Neuron (in vitro differentiated cells): ENCODE measurements around the gene CMTM3.
"Not testable (repeated sequence)": the region's sequence is repeated elsewhere in the genome, so short reads cannot be mapped to it uniquely, and the experiment has no call there.

Source experiments
- H2AFZ ChIP-seq: one replicate; pipeline ENCODE4 v1.6.1; 2013; ENCODE audit warnings: low read depth, mild to moderate bottlenecking, inconsistent platforms, low read length, moderate library complexity
- H3K27me3 ChIP-seq: one replicate; pipeline ENCODE4 v1.6.1; 2013; ENCODE audit warnings: low read length; ENCODE audit not compliant: insufficient read depth
- H3K36me3 ChIP-seq: one replicate; pipeline ENCODE4 v1.6.1; 2013; ENCODE audit warnings: low read length; ENCODE audit not compliant: insufficient read depth
- H3K4me1 ChIP-seq: one replicate; pipeline ENCODE4 v1.6.1; 2013; ENCODE audit warnings: low read length; ENCODE audit not compliant: insufficient read depth
- H3K4me3 ChIP-seq: 2 replicates; pipeline ENCODE4 v1.5.1; 2013; ENCODE audit warnings: mild to moderate bottlenecking, low read length, moderate library complexity
- H3K9me3 ChIP-seq: one replicate; pipeline ENCODE4 v1.6.1; 2013; ENCODE audit warnings: low read length

Gene CMTM3

DNA sequence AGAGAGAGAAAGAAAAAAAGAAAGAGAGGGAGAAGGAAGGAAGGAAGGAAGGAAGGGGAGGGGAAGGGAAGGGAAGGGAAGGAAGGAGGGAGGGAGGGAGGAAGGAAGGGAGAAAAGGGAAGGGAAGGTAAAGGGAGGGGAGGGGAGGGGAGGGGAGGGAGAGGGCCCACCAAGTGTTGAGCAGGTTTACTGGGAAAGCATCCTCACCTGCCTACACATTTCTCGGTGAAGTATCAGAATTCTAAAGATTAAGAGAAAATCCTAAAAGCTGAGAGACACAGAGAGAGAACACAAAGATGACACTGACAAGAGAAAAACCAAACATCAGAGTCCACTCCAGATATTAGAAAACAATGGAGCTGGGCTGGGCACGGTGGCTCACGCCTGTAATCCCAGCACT, 12.3 kb upstream of the CMTM3 start:
- no peaks in the 10 kb centered on the region for H3K36me3 ChIP-seq
- no peaks in the 10 kb centered on the region for H3K9me3 ChIP-seq
- H3K4me3 ChIP-seq, result no peak overlapping the region
- no peaks in the 10 kb centered on the region for H3K4me1 ChIP-seq
- no peaks in the 10 kb centered on the region for H3K27me3 ChIP-seq
- no peak overlapping the region for H2AFZ ChIP-seq

DNA sequence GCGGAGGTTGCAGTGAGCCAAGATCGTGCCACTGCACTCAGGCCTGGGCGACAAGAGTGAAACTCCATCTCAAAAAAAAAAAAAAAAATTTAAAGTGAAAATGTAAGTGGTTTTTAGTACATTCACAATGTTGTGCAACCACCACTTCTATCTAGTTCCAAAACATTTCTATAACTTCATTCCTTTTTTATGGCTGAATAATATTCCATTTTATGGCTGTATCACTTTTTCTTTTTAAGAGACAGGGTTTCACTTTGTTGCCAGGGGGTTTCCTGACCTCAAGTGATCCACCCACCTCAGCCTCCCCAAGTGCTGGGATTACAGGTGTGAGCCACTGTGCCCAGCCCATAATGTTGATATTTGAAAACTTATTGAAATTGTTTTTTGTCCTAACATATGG, 11.7 kb upstream of the CMTM3 start:
- H3K27me3 ChIP-seq, result no peaks in the 10 kb centered on the region
- H3K4me3 ChIP-seq, result no peak overlapping the region
- H2AFZ ChIP-seq, result no peak overlapping the region
- H3K36me3 ChIP-seq, result no peaks in the 10 kb centered on the region
- H3K4me1 ChIP-seq, result no peaks in the 10 kb centered on the region
- no peaks in the 10 kb centered on the region for H3K9me3 ChIP-seq

DNA sequence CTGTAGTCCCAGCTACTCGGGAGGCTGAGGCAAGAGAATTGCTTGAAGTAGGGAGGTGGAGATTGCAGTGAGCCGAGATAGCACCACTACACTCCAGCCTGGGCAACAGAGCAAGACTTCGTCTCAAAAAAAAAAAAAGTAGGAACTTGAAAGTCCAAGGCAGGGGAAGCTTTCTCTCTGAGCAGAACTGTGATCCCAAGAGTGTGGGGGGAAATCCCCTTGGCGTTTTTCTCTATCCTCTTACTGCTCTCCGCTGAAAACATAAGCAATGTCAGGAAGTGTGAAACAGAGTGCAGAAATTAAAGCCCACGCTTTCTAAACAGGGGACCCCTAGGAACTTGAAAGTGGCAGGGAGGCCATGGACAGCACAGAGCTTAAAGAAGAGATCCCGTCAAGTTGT, 9.8 kb upstream of the CMTM3 start:
- Histone ChIP-seq H2AFZ (no peak overlapping the region), H3K36me3 (no peaks in the 10 kb centered on the region), H3K9me3 (no peaks in the 10 kb centered on the region), H3K4me3 (no peak overlapping the region), H3K4me1 (no peaks in the 10 kb centered on the region), H3K27me3 (no peaks in the 10 kb centered on the region)

DNA sequence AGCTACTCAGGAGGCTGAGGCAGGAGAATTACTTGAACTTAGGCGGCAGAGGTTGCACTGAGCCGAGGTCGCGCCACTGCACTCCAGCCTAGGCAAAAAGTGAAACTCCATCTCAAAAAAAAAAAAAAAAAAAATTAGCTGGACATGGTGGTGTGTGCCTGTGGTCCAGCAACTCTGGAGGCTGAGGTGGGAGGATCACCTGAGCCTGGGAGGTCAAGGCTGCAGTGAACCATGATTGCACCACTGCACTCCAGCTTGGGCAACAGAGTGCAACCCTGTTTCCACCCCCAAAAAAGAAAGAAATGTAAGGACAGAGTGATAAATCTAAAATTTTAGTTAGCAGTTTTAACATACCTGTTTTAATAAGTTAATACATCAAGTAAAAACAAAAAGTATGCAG, 7.9 kb upstream of the CMTM3 start:
- not testable (repeated sequence) for H2AFZ ChIP-seq, H3K4me3 ChIP-seq, H3K27me3 ChIP-seq

GRCh38 chr16:66596986-66597848, 7.3 kb upstream of the CMTM3 start:
- no peaks in the 10 kb centered on the region for H3K9me3 ChIP-seq
- no peaks in the 10 kb centered on the region for H3K27me3 ChIP-seq
- H3K4me3 ChIP-seq, result no peak overlapping the region
- no peaks in the 10 kb centered on the region for H3K36me3 ChIP-seq
- no peak overlapping the region for H2AFZ ChIP-seq
- peaks cover 3% of the 10 kb centered on the region for H3K4me1 ChIP-seq

More for the DNA sequence above, 7.9 kb upstream of the CMTM3 start:
- H3K36me3 ChIP-seq, H3K4me1 ChIP-seq, H3K9me3 ChIP-seq: not testable (repeated sequence)

DNA sequence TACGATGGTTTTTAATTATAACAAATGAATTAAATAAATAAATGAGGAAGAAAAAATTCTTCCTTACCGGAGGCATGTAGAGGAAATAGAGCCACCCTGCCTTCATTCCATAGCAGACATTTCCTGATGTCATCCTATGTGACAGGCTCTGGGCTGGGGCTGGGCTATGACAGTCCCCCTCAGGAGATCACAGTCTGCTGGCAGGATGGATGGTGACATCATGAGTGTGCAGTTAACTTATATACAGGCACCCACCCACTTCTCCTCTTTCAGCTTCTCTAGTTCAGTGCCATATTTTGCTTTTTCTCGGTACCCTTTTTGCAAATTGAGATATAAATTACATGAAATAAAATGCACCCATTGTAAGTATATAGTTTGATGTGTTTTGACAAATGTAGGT, 6.4 kb upstream of the CMTM3 start:
- no peaks in the 10 kb centered on the region for H3K27me3 ChIP-seq
- peaks cover 3% of the 10 kb centered on the region for H3K4me1 ChIP-seq
- H3K36me3 ChIP-seq, result no peaks in the 10 kb centered on the region
- H2AFZ ChIP-seq, result no peak overlapping the region
- no peaks in the 10 kb centered on the region for H3K9me3 ChIP-seq
- H3K4me3 ChIP-seq, result no peak overlapping the region

GRCh38 chr16:66599726-66600125, 4.8 kb upstream of the CMTM3 start:
- H2AFZ ChIP-seq, result no peak overlapping the region

DNA sequence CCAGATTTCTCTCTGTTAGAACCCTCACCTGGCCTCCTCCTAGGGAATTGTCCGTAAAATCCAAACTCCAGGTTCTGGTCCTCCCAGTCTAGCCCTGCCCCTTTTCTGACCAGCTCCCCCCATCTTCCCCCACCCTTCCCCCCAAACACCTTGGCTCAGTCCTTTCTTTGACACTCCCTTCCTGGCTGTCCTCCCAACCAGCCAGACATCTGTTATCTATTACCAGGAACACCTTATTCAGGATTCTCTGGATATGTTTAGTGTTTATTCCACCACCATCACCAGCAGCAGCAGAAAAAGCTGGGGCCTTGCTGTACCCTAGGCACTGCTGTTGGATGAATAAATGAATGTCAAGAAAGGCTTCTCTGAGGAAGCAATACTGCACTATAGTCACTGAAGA, 4.0 kb upstream of the CMTM3 start:
- Histone ChIP-seq H3K36me3 (no peaks in the 10 kb centered on the region), H2AFZ (no peak overlapping the region), H3K4me3 (no peak overlapping the region), H3K27me3 (no peaks in the 10 kb centered on the region), H3K9me3 (no peaks in the 10 kb centered on the region), H3K4me1 (peaks cover 7% of the 10 kb centered on the region)

More at GRCh38 chr16:66599726-66600125, 4.8 kb upstream of the CMTM3 start:
- Histone ChIP-seq H3K4me1 (peaks cover 7% of the 10 kb centered on the region), H3K4me3 (no peak overlapping the region), H3K36me3 (no peaks in the 10 kb centered on the region), H3K9me3 (no peaks in the 10 kb centered on the region), H3K27me3 (no peaks in the 10 kb centered on the region)

GRCh38 chr16:66601471-66601870, 3.0 kb upstream of the CMTM3 start:
- no peak overlapping the region for H3K4me3 ChIP-seq
- H3K4me1 ChIP-seq, result peaks cover 13% of the 10 kb centered on the region
- H3K27me3 ChIP-seq, result no peaks in the 10 kb centered on the region
- H3K36me3 ChIP-seq, result no peaks in the 10 kb centered on the region
- no peaks in the 10 kb centered on the region for H3K9me3 ChIP-seq
- no peak overlapping the region for H2AFZ ChIP-seq

- no peaks in the 10 kb centered on the region for H3K27me3 ChIP-seq
- peak overlapping the region; percentile 53 for H2AFZ ChIP-seq
- H3K4me1 ChIP-seq, result peaks cover 17% of the 10 kb centered on the region
- peak overlapping the region; percentile 53 for H3K4me3 ChIP-seq
- peaks cover 4% of the 10 kb centered on the region for H3K36me3 ChIP-seq
- no peaks in the 10 kb centered on the region for H3K9me3 ChIP-seq
Observed at GRCh38 chr16:66603537-66604375, 748 bp upstream of the CMTM3 start.

DNA sequence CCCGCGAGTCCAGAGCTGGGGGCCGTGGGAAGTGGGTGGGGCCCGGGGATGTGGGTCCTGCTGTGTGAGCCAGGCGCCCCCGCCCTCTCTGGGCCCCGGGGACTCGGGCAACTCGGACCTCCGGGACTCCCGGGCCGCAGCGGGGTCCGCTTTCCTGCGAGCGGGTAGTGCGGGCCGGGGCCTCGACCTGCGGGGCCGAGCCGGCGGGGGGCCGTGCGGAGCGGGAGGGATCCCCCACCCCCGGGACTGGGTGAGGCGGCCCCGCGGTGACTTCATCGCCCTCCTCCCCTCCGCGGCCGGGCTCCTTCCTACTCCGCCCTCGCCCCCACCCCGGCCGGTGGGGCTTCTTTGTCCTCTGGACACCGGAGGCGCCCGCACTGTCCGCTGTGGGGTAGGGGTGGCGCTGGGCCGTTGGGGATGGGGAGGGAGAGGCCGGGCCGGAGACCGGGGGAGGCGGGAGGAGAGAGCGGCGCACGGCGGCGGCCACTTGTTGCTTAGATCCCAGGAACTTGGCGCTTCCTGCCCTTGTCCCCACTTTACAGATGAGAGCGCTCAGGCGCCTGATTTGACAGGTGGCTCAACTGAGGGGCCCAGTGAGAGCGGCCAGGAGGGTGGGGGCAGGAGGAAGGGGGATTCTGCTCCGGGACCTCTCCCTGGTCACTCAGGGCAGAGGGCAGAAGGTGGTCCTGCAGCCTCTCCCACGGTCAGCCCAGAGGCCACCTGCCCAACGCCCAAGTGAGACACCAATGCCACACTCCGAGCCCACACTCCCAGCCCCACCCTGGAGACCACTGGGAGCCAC, 874 bp downstream of the CMTM3 start:
- Histone ChIP-seq H2AFZ (peak overlapping the region; percentile 57), H3K36me3 (peaks cover 21% of the 10 kb centered on the region), H3K4me1 (peaks cover 17% of the 10 kb centered on the region), H3K27me3 (no peaks in the 10 kb centered on the region), H3K9me3 (no peaks in the 10 kb centered on the region), H3K4me3 (peak overlapping the region; percentile 53)

GRCh38 chr16:66605979-66606751, 1.7 kb downstream of the CMTM3 start:
- Histone ChIP-seq H3K36me3 (peaks cover 27% of the 10 kb centered on the region), H3K9me3 (no peaks in the 10 kb centered on the region), H3K4me3 (peak overlapping the region; percentile 53), H3K27me3 (no peaks in the 10 kb centered on the region), H2AFZ (no peak overlapping the region), H3K4me1 (peaks cover 14% of the 10 kb centered on the region)
